GM12864 (cell line): ENCODE measurements around the gene PSMC3.
"Not testable (repeated sequence)": the region's sequence is repeated elsewhere in the genome, so short reads cannot be mapped to it uniquely, and the experiment has no call there.

Source experiments
- DNase-seq: peaks from one replicate; pipeline ENCODE4 v3.0.0-alpha.2; 2011; ENCODE audit warnings: low read depth
- H3K4me3 ChIP-seq: 2 replicates; pipeline ENCODE4 v1.5.1; 2011; ENCODE audit warnings: mild to moderate bottlenecking, low read depth, low read length, control low read depth
- TF ChIP-seq, protein P1 (sequence below): IDR thresholded peaks from 2 replicates; pipeline ENCODE4 v1.5.1; 2011; ENCODE audit warnings: low read depth, mild to moderate bottlenecking, moderate library complexity, low read length, control low read depth, inconsistent platforms; ENCODE audit errors: missing control alignments

The PSMC3 gene

DNA sequence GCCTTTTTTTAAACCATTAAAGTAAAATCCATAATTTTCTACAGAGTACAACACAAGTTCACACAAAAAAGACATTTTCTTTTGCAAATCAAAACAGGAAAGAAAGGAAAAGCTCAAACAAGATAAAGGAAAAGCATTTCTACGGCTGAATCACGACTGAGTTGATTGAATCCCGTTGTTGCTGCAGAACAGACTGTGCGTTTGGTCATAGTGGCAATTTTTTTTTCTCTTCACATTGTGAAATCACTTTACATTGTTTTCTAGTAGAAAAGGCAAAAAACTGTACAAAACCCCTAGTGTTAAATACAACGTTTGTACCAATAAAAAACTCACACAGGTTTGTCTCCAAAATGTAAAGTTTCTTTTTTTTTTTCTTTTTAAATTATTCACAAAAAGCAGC, 40.0 kb upstream of the PSMC3 start:
- H3K4me3 ChIP-seq = no peak overlapping the region
- DNase-seq = no peak
- TF ChIP-seq, protein P1, sequence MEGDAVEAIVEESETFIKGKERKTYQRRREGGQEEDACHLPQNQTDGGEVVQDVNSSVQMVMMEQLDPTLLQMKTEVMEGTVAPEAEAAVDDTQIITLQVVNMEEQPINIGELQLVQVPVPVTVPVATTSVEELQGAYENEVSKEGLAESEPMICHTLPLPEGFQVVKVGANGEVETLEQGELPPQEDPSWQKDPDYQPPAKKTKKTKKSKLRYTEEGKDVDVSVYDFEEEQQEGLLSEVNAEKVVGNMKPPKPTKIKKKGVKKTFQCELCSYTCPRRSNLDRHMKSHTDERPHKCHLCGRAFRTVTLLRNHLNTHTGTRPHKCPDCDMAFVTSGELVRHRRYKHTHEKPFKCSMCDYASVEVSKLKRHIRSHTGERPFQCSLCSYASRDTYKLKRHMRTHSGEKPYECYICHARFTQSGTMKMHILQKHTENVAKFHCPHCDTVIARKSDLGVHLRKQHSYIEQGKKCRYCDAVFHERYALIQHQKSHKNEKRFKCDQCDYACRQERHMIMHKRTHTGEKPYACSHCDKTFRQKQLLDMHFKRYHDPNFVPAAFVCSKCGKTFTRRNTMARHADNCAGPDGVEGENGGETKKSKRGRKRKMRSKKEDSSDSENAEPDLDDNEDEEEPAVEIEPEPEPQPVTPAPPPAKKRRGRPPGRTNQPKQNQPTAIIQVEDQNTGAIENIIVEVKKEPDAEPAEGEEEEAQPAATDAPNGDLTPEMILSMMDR = no peak

DNA sequence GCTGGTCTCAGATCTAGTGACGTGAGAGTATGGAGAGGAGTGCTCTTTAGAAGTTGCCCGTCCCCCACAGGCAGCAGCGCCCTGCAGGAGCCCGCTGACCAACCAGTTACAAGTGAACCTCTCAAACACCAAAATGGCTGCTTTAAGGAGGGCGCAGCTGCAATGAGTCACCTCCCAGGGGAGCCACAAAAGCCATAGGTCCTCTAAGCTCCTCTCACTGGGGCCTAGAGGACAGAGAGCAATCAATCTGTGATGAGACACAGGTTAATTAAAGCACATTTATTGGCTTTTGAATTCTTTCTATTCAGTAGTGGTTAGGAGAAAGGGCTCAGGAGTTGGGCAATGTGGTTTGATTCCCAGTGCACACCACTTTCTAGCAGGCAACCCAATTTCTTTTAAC, 38.2 kb upstream of the PSMC3 start:
- TF ChIP-seq, protein P1 = no peak
- H3K4me3 ChIP-seq = no peak overlapping the region
- DNase-seq = no peak

DNA sequence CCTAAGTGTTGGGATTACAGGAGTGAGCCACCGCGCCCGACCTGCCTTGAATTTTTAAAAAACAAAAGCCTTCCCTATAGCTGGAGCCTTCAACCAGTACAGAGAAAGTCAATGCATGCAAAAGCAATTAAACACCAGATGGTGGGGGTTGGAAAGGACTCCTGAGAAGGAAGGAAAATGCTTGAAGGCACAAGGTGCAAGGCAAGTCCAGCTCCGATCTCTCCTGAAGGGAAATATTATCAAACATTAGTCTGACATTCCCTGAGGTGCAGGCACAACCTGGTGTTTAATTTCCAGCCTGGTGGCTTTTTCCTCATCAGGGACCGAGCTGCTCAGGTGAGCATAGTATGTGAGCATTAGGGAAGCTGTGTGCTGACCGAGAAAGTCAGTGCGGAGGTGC, 35.6 kb upstream of the PSMC3 start:
- no peak for DNase-seq
- TF ChIP-seq, protein P1 = no peak
- H3K4me3 ChIP-seq = no peak overlapping the region

DNA sequence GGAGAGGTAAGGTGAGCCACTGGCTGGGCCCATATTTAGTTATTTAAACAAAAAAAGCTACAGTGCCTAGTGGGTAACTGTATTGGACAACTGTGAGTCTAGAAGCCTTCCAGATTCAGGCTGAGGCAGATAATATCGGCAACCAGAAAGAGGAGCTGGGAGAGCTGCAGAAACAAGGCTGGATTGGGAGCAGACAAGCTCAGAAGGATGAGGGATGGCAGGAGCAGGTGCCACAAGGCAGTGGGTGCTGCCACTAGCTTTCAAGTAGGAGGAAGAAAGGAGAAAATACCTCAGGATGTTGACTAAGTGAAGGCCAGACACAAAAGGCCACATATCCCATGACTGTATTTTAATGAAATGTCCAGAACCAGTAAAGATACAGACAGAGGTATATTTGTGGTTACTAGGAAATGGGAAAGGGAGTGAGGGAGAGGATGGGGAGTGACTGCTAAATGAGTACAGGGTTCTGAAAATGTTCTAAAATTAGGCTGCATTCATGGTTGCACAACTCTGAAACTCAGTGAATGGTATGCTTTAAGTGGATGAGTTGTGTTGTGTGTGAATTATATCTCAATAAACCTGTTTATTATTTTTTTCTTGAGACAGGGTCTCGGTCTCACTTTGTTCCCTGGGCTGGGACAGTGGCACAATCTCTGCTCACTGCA, 34.5 kb upstream of the PSMC3 start:
- DNase-seq = no peak

DNA sequence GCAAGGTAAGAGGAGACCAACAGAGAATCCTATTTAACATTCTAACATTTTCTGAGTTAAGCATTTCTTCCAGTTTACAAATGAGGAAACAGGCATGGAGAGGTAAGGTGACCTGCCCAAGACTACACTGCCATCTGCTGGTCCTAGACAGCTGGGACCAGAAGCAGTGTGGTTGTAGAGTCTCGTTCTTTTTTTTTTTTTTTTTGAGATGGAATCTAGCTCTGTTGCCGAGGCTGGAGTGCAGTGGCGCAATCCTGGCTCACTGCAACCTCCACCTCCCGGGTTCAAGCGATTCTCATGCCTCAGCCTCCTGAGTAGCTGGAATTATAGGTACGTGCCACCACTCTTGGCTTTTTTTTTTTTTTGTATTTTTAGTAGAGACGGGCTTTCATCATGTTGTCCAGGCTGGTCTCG, 28.0 kb upstream of the PSMC3 start:
- peak; percentile 61 for DNase-seq
- H3K4me3 ChIP-seq = not testable (repeated sequence)
- TF ChIP-seq, protein P1 = peak; percentile 82

More for the DNA sequence above, 34.5 kb upstream of the PSMC3 start:
- no peak overlapping the region for H3K4me3 ChIP-seq
- TF ChIP-seq, protein P1 = no peak

DNA sequence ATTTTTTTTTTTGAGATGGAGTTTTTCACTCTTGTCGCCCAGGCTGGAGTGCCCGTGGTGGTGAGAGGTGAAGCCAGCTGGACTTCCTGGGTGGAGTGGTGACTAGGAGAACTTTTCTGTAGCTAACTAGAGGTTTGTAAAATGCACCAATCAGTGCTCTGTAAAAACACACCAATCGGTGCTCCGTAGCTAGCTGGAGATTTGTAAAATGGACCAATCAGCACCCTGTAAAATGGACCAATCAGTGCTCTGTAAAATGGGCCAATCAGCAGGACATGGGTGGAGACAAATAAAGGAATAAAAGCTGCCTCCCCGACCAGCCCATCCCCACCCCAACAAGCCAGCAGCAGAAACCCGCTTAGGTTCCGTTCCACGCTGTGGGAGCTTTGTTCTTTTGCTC, 27.1 kb upstream of the PSMC3 start:
- H3K4me3 ChIP-seq = no peak overlapping the region
- TF ChIP-seq, protein P1 = no peak
- no peak for DNase-seq

DNA sequence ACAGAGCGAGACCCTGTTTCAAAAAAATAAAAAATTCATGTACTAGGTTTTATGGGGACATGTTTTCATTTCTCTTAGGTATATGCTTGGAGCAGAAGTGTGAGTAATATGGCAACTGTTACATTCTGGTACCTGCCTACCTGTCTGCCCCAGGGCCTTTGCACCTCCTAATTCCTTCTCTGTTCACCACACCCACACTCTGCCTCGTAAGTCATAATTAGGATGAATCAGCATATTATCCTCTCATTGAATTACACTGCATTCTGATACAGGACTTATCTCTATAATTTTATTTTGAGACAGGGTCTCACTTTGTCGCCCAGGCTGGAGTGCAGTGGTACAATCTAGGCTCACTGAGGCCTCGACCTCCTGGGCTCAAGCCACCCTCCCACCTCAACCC, 25.8 kb upstream of the PSMC3 start:
- H3K4me3 ChIP-seq = no peak overlapping the region
- TF ChIP-seq, protein P1 = no peak
- no peak for DNase-seq
